WTC11 (cell line): ENCODE measurements around the gene RPS6KA5. TPM values are rescaled to one million over a fixed set of nuclear protein-coding genes. Genes with fewer than 3 reads are reported as not detected.

ENCODE experiments used
- ATAC-seq: fragments of 200-7000 bp; cut with Tn5 transposase; 2 replicates; pipeline ENCODE4 v1.10.0; 2021; ENCODE audit warnings: mild to moderate bottlenecking, moderate library complexity
- CTCF ChIA-PET: fragments of 300-600 bp; sonication (Branson Sonifier 250); formaldehyde crosslinking; loops from one replicate; lab custom pipeline; 2021; ENCODE audit warnings: antibody characterized with exemption; lab: Charles Lee
- POLR2A ChIA-PET: fragments of 350-600 bp; sonication (Branson Sonifier 250); formaldehyde crosslinking; loops from one replicate; lab custom pipeline; 2021; ENCODE audit warnings: antibody characterized with exemption; lab: Charles Lee
- DNase-seq: peaks from one replicate; pipeline ENCODE4 v3.0.0; 2021; ENCODE audit warnings: low spot score
- H3K27ac Mint-ChIP-seq: 2 replicates; pipeline ENCODE4 v1.8.0; 2021; ENCODE audit warnings: mixed read lengths
- H3K27me3 Mint-ChIP-seq: 2 replicates; pipeline ENCODE4 v1.8.0; 2021; ENCODE audit warnings: low read depth, mild to moderate bottlenecking, moderate library complexity, mixed read lengths
- H3K36me3 Mint-ChIP-seq: 2 replicates; pipeline ENCODE4 v1.8.0; 2021; ENCODE audit warnings: mixed read lengths
- H3K4me1 Mint-ChIP-seq: 2 replicates; pipeline ENCODE4 v1.8.0; 2022; ENCODE audit warnings: mixed read lengths
- H3K4me3 Mint-ChIP-seq: 2 replicates; pipeline ENCODE4 v1.8.0; 2021; ENCODE audit warnings: mild to moderate bottlenecking, moderate library complexity, mixed read lengths
- H3K9me3 Mint-ChIP-seq: 2 replicates; pipeline ENCODE4 v1.8.0; 2021; ENCODE audit warnings: mixed read lengths
- ETV6 ChIP-seq: sonication (generic); formaldehyde crosslinking; IDR thresholded peaks from 2 replicates; pipeline ENCODE4 v1.8.1; 2022; ENCODE audit warnings: mild to moderate bottlenecking, missing genetic modification reagents
- GRHL2 ChIP-seq: fragments of 250-450 bp; sonication (Bioruptor Pico); IDR thresholded peaks from 2 replicates; pipeline ENCODE4 v1.8.0; 2022; ENCODE audit warnings: mild to moderate bottlenecking, moderate library complexity; ENCODE audit not compliant: insufficient replicate concordance, severe bottlenecking
- KAT7 ChIP-seq: sonication (generic); formaldehyde crosslinking; IDR thresholded peaks from 2 replicates; pipeline ENCODE4 v1.8.1; 2023; ENCODE audit warnings: missing genetic modification reagents, mild to moderate bottlenecking, borderline replicate concordance
- NR1H2 ChIP-seq: sonication (generic); formaldehyde crosslinking; IDR thresholded peaks from 2 replicates; pipeline ENCODE4 v1.9.0; 2021; ENCODE audit warnings: mild to moderate bottlenecking, moderate library complexity, missing genetic modification reagents
- ZNF219 ChIP-seq: sonication (generic); formaldehyde crosslinking; IDR thresholded peaks from 2 replicates; pipeline ENCODE4 v1.8.0; 2023; ENCODE audit warnings: missing genetic modification reagents, mild to moderate bottlenecking, borderline replicate concordance
- ZNF423 ChIP-seq: fragments of 250-450 bp; sonication (Bioruptor Pico); IDR thresholded peaks from 2 replicates; pipeline ENCODE4 v2.1.2; 2022; ENCODE audit warnings: mild to moderate bottlenecking, moderate library complexity
- total RNA-seq: library from RNA; stranded (reverse); gene quantifications from 3 replicates; pipeline ENCODE4 v1.2.3, GENCODE V29; 2021
- TF ChIP-seq, protein P1 (sequence below): sonication (generic); formaldehyde crosslinking; IDR thresholded peaks from 2 replicates; pipeline ENCODE4 v1.8.0; 2022; ENCODE audit warnings: mild to moderate bottlenecking, missing genetic modification reagents
- TF ChIP-seq, protein P2 (sequence below): sonication (generic); formaldehyde crosslinking; IDR thresholded peaks from 2 replicates; pipeline ENCODE4 v1.8.1; 2023; ENCODE audit warnings: mild to moderate bottlenecking, missing genetic modification reagents, moderate library complexity
- TF ChIP-seq, protein P3 (sequence below): sonication (generic); formaldehyde crosslinking; conservative IDR thresholded peaks from 2 replicates; pipeline ENCODE4 v1.8.1; 2022; ENCODE audit warnings: mild to moderate bottlenecking, missing genetic modification reagents
- TF ChIP-seq, protein P4 (sequence below): fragments of 250-450 bp; sonication (Bioruptor Pico); conservative IDR thresholded peaks from 2 replicates; pipeline ENCODE4 v1.9.0; 2021; ENCODE audit warnings: mild to moderate bottlenecking
- TF ChIP-seq, protein P5 (sequence below): sonication (generic); formaldehyde crosslinking; IDR thresholded peaks from 2 replicates; pipeline ENCODE4 v1.8.1; 2022; ENCODE audit warnings: missing genetic modification reagents, borderline replicate concordance
- TF ChIP-seq, protein P6 (sequence below): sonication (generic); formaldehyde crosslinking; IDR thresholded peaks from 2 replicates; pipeline ENCODE4 v1.8.1; 2022; ENCODE audit warnings: mild to moderate bottlenecking, missing genetic modification reagents, moderate library complexity, borderline replicate concordance

The RPS6KA5 gene
- total RNA-seq, 1 experiment from 2014 or later, result 5.2 TPM

DNA sequence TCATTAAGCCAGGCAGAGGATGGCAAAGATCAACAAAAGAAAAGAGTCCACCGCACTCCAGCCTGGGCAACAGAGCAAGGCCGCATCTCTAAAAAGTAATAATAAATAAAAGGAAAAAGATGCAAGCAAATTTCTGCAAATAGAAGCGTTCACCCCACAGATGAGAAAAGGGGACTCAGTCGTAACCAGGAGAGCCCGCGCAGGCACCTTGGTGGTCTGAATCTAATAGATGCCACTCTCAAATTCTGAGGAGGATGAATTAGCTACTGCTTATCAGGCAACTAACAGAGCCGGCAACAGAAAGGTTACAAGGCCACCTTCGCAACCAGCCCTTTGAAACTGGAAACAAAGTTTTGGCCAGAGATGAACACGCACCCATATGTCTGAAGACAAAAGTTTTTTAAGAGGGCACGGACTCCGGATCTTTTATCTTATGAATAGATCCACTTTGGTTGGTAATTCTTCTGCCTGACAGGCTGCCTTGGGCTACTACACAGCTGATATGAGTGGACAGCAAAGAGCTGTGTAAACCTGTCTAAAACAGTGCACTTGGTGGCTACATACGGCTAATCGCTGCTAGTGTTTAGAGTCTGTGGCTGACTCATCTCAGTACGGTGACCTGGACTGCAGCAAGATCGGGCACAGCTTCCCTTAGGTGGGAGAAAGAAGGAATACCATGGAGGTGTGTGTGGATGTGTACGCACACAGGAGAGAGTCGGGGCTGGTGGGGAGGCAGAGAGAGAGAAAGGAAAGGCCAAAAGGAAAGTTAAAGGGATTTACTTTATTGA is 211.3 kb downstream of the RPS6KA5 start (continued):
- TF ChIP-seq, protein P1, sequence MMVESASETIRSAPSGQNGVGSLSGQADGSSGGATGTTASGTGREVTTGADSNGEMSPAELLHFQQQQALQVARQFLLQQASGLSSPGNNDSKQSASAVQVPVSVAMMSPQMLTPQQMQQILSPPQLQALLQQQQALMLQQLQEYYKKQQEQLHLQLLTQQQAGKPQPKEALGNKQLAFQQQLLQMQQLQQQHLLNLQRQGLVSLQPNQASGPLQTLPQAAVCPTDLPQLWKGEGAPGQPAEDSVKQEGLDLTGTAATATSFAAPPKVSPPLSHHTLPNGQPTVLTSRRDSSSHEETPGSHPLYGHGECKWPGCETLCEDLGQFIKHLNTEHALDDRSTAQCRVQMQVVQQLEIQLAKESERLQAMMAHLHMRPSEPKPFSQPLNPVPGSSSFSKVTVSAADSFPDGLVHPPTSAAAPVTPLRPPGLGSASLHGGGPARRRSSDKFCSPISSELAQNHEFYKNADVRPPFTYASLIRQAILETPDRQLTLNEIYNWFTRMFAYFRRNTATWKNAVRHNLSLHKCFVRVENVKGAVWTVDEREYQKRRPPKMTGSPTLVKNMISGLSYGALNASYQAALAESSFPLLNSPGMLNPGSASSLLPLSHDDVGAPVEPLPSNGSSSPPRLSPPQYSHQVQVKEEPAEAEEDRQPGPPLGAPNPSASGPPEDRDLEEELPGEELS (CRISPR knock-in tag), result no peak

DNA sequence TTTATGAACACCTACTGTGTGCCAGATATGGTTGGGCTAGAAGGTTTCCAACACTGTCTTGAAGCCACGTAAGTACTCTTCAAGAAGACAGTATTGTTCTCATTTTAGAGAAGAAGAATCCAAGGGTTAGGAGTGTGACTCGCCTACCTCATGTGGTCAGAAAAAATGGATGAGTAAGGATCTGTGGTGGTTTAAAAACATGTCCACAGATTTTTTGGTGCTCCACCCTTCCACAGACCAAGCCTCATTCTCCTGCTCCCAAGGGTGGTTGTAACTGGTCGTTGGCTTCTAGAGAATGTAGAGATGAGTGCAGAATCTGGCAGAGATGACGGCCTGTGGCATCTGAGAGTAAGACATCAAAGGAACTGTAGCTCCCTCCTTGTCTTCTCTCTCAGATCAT is 213.9 kb downstream of the RPS6KA5 start:
- H3K27me3 Mint-ChIP-seq, result no peaks in the 10 kb centered on the region

DNA sequence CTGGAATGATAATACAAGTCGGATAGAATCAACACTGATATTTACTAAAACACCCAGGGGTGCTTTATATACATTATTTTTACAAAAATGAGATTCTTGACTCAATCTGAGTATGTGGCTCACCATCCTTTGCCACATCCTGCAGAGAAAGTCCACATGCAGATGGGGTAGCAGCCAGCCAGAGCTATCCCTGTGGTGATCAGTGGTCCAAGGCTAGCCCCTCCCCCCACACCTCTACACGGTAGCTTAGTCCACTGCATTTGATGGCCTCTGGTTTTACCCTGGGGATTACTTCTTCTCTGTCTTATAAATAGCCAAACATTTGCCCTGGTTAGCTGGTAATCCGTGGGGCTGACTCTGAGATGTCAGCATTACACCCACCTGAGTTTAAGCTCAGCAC is 216.1 kb downstream of the RPS6KA5 start:
- TF ChIP-seq, protein P2, sequence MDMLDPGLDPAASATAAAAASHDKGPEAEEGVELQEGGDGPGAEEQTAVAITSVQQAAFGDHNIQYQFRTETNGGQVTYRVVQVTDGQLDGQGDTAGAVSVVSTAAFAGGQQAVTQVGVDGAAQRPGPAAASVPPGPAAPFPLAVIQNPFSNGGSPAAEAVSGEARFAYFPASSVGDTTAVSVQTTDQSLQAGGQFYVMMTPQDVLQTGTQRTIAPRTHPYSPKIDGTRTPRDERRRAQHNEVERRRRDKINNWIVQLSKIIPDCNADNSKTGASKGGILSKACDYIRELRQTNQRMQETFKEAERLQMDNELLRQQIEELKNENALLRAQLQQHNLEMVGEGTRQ (CRISPR knock-in tag), result no peak
- TF ChIP-seq, protein P3, sequence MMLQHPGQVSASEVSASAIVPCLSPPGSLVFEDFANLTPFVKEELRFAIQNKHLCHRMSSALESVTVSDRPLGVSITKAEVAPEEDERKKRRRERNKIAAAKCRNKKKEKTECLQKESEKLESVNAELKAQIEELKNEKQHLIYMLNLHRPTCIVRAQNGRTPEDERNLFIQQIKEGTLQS, result no peak
- TF ChIP-seq, protein P4, sequence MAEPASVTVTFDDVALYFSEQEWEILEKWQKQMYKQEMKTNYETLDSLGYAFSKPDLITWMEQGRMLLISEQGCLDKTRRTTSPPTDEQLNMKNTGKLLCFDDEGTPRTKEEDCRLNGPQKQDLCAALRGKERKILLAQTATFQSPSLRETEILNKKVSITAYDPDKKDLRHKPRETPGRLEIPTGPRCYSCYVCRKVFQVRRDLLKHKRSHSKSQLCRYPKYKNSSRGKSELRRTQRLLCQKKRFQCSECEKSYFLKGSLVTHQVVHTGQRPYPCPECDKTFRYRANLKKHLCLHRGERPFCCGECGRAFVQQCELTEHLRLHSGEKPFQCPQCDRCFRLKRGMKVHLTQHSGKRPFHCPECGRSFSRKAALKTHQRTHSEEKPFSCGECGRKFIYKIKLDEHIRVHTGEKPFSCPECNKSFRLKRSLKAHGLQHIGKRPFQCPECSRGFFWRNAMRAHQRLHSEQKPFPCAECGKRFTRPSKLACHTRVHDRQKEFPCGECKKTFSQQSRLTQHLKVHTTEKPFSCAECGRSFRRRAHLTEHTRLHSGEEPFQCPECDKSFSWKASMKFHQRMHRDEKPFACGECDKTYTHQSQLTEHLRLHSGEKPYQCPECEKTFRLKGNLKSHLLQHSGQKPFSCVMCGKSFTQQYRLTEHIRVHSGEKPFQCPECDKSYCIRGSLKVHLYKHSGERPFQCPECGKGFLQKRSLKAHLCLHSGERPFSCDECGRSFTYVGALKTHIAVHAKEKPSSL (CRISPR knock-in tag), result no peak
- TF ChIP-seq GRHL2 (no peak), ZNF219 (CRISPR knock-in tag) (no peak), ETV6 (CRISPR knock-in tag) (no peak)
- ChIA-PET CTCF (interaction anchor here (1.2 kb wide), 1 partner anchor 28 kb away, joined by 4 read pairs; no protein-coding TSS in a partner anchor), POLR2A (no interaction called here)
- ATAC-seq (no peak), DNase-seq (no peak)
- Mint-ChIP-seq H3K27ac (no peak overlapping the region), H3K27me3 (no peaks in the 10 kb centered on the region), H3K4me1 (peaks cover 2% of the 10 kb centered on the region), H3K4me3 (no peak overlapping the region), H3K36me3 (no peaks in the 10 kb centered on the region), H3K9me3 (no peaks in the 10 kb centered on the region)

More for the DNA sequence above, 213.9 kb downstream of the RPS6KA5 start:
- ATAC-seq (no peak), DNase-seq (no peak)
- no peak overlapping the region for H3K4me3 Mint-ChIP-seq
- peaks cover 11% of the 10 kb centered on the region for H3K4me1 Mint-ChIP-seq
- TF ChIP-seq NR1H2 (CRISPR knock-in tag), result no peak
- TF ChIP-seq, protein P5, sequence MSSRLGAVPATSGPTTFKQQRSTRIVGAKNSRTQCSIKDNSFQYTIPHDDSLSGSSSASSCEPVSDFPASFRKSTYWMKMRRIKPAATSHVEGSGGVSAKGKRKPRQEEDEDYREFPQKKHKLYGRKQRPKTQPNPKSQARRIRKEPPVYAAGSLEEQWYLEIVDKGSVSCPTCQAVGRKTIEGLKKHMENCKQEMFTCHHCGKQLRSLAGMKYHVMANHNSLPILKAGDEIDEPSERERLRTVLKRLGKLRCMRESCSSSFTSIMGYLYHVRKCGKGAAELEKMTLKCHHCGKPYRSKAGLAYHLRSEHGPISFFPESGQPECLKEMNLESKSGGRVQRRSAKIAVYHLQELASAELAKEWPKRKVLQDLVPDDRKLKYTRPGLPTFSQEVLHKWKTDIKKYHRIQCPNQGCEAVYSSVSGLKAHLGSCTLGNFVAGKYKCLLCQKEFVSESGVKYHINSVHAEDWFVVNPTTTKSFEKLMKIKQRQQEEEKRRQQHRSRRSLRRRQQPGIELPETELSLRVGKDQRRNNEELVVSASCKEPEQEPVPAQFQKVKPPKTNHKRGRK (CRISPR knock-in tag), result no peak
- no peak for TF ChIP-seq KAT7
- no peak for TF ChIP-seq ZNF423 (CRISPR knock-in tag)
- TF ChIP-seq, protein P6, sequence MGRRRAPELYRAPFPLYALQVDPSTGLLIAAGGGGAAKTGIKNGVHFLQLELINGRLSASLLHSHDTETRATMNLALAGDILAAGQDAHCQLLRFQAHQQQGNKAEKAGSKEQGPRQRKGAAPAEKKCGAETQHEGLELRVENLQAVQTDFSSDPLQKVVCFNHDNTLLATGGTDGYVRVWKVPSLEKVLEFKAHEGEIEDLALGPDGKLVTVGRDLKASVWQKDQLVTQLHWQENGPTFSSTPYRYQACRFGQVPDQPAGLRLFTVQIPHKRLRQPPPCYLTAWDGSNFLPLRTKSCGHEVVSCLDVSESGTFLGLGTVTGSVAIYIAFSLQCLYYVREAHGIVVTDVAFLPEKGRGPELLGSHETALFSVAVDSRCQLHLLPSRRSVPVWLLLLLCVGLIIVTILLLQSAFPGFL (CRISPR knock-in tag), result no peak
- ChIA-PET CTCF (no interaction called here), POLR2A (no interaction called here)
- H3K9me3 Mint-ChIP-seq, result no peaks in the 10 kb centered on the region
- H3K36me3 Mint-ChIP-seq, result no peaks in the 10 kb centered on the region
- no peak overlapping the region for H3K27ac Mint-ChIP-seq
